ENCODE measurements around the gene SEMA4G. TPM values are rescaled to one million over a fixed set of nuclear protein-coding genes. Genes with fewer than 3 reads are reported as not detected.

Gene SEMA4G
- total RNA-seq, 1 donor from 2014 or later = 20.0 TPM

DNA sequence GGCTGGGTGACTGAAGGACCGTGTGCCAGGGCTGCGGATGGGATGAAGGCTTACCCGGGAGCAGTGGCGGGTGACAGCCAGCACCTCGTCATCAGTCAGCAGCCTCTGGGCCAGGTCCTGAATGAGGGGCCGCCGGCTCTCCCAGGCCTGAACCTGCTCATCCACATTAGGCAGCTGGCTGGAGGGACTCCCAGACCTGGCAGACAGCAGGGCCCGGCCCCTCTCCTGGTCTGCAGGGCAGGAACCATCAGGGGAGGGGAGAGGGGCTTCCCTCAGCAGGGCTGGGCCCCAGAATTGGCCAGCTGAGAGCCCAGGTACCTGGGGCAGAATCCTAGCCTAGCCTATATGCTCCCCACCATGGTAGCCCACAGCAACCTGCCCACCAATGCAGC, 46.3 kb downstream of the SEMA4G start:
- no peak overlapping the region for H3K4me3 Mint-ChIP-seq
- DNase-seq (ENCODE audit: low spot score in 2 of 2, unreplicated experiment in 2 of 2) = no peak
- H3K27ac Mint-ChIP-seq = no peak overlapping the region
- TF ChIP-seq, protein P1, sequence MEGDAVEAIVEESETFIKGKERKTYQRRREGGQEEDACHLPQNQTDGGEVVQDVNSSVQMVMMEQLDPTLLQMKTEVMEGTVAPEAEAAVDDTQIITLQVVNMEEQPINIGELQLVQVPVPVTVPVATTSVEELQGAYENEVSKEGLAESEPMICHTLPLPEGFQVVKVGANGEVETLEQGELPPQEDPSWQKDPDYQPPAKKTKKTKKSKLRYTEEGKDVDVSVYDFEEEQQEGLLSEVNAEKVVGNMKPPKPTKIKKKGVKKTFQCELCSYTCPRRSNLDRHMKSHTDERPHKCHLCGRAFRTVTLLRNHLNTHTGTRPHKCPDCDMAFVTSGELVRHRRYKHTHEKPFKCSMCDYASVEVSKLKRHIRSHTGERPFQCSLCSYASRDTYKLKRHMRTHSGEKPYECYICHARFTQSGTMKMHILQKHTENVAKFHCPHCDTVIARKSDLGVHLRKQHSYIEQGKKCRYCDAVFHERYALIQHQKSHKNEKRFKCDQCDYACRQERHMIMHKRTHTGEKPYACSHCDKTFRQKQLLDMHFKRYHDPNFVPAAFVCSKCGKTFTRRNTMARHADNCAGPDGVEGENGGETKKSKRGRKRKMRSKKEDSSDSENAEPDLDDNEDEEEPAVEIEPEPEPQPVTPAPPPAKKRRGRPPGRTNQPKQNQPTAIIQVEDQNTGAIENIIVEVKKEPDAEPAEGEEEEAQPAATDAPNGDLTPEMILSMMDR (IDR thresholded peaks at IDR 0.05; ENCODE audit: unreplicated experiment) = no peak
- H3K36me3 Mint-ChIP-seq = no peaks in the 10 kb centered on the region
- no peaks in the 10 kb centered on the region for H3K9me3 Mint-ChIP-seq
- H3K27me3 Mint-ChIP-seq (ENCODE audit: low read depth) = peaks cover 41% of the 10 kb centered on the region
- peaks cover 22% of the 10 kb centered on the region for H3K4me1 Mint-ChIP-seq

DNA sequence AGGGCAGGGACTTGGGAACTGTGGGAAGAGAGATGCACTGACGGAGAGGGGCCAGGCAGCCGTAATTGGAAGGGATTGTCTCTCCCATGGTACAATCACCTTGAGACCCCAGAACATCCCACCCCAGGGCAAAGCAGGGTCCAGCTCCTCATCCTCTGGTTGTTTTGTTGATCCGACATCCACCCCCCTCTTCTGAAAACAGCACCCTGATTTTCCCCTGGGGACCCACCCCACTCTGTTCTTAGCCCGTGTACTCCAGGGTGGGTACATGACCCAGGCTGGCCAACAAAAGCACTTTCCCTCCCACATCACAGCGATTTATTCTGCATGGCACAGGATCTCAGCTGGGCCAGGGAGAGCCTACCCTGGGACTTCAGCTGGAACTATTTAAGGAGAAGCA, 47.5 kb downstream of the SEMA4G start:
- Mint-ChIP-seq H3K4me3 (no peak overlapping the region), H3K27me3 (ENCODE audit: low read depth) (peaks cover 44% of the 10 kb centered on the region), H3K27ac (no peak overlapping the region), H3K9me3 (no peaks in the 10 kb centered on the region), H3K4me1 (peaks cover 22% of the 10 kb centered on the region), H3K36me3 (no peaks in the 10 kb centered on the region)
- no peak for DNase-seq (ENCODE audit: low spot score in 2 of 2, unreplicated experiment in 2 of 2)
- TF ChIP-seq, protein P1 (IDR thresholded peaks at IDR 0.05; ENCODE audit: unreplicated experiment) = no peak

DNA sequence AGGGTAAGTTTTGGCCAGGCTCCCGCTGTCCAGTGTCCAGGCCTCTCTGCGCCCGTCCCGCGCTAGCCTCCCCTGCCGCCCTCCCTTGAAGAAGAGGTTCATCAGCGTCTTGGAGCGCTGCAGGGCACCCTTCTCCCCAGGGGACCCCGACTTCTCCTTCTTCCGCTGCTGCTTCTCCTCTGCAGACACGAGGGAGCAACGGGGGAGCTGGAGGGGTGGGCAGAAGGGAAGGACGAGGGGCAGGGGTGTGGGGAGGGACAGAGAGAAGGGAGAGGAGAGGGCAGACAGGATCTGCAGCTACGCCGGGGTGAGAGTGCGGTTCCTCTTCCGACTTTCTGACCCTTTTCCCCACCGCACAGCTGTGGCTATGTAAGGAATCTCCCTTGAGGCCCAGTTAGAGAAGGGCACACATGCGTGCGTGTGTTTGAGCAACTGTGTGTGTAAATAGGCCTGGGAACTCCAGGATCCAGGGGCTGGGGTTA, 48.9 kb downstream of the SEMA4G start:
- no peak for DNase-seq (ENCODE audit: low spot score in 2 of 2, unreplicated experiment in 2 of 2)
- Mint-ChIP-seq H3K27me3 (ENCODE audit: low read depth) (peaks cover 44% of the 10 kb centered on the region), H3K36me3 (no peaks in the 10 kb centered on the region), H3K27ac (peak overlapping the region; percentile 11), H3K4me3 (peak overlapping the region; percentile 20), H3K4me1 (peaks cover 16% of the 10 kb centered on the region), H3K9me3 (no peaks in the 10 kb centered on the region)
- TF ChIP-seq, protein P1 (IDR thresholded peaks at IDR 0.05; ENCODE audit: unreplicated experiment) = no peak

DNA sequence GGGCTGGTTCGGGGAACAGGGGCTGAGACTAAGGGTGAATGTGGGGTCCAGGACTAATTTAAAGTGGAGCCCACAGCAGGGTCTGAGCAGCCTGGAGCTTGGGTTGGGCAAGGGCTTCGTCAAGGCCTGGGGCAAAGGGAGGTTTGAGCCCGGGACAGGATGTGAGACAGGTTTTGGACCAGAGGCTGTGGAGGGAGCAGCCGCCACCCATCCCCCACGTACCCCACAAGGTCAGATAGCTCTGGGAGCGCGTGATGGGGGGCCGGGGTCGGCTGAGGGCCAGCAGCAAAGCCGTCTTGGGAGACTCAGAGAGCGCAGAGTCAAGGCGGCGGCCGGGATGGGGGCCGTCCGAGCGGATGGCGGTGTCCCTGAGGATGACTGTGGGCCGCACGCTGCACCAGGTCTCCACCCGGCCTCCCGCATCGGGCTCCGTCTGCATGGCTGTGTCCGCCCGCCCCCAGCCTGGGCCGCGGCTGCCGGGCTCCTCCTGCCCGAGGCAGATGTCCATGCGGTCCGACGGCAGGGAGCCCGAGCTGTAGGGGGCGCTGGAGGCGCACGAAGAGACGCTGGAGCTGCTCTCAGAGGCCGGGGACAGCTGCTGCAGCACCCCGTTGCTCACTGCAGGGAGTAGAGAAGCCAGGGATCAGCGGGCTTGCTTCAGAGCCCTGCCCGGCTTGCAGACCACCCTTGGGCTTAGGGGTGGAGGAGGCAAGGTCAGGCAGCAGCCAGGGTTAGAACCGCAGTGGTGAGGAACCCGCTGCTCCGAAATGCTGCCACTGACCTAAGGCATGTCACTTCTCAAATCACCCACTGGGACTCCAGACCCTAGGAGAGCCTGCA, 49.5 kb downstream of the SEMA4G start:
- Mint-ChIP-seq H3K9me3 (no peaks in the 10 kb centered on the region), H3K4me1 (peaks cover 12% of the 10 kb centered on the region), H3K27me3 (ENCODE audit: low read depth) (peaks cover 44% of the 10 kb centered on the region), H3K27ac (peak overlapping the region; percentile 11), H3K36me3 (no peaks in the 10 kb centered on the region), H3K4me3 (peak overlapping the region; percentile 20)
- DNase-seq (ENCODE audit: low spot score in 2 of 2, unreplicated experiment in 2 of 2) = peak; percentile 63 to 86
- TF ChIP-seq, protein P1 (IDR thresholded peaks at IDR 0.05; ENCODE audit: unreplicated experiment) = peak; percentile 59

Small RNA genes within 50 kb of the gene (microRNA-seq; reads per million reads assigned to microRNA genes)
- gene MIR608 = not detected

Other genes with a start within 250 kb of the SEMA4G start
- not detected in 3 replicates for gene PAX2, start 223.9 kb upstream of the SEMA4G start, total RNA-seq
- gene SLF2, start 56.5 kb upstream of the SEMA4G start, total RNA-seq = 32.6 to 36.1 TPM (median 35.5 TPM) in 3 replicates
- gene MRPL43, start 18.0 kb downstream of the SEMA4G start, total RNA-seq = 66.7 to 70.2 TPM (median 69.4 TPM) in 3 replicates
- gene TWNK, start 18.0 kb downstream of the SEMA4G start, total RNA-seq = 11.7 to 13.9 TPM (median 12.4 TPM) in 3 replicates
- gene LZTS2, start 30.3 kb downstream of the SEMA4G start, total RNA-seq = 107 to 111 TPM (median 110 TPM) in 3 replicates
- gene PDZD7, start 61.6 kb downstream of the SEMA4G start, total RNA-seq = 1.2 to 1.8 TPM (median 1.8 TPM) in 3 replicates
- 14.8 to 17.4 TPM (median 17.1 TPM) in 3 replicates for gene SFXN3, start 61.7 kb downstream of the SEMA4G start, total RNA-seq
- gene KAZALD1, start 92.5 kb downstream of the SEMA4G start, total RNA-seq = 15.9 to 17.5 TPM (median 16.8 TPM) in 3 replicates
- not detected in 3 replicates for gene TLX1, start 161.8 kb downstream of the SEMA4G start, total RNA-seq